ENCODE measurements around the gene AMBRA1.

DNA sequence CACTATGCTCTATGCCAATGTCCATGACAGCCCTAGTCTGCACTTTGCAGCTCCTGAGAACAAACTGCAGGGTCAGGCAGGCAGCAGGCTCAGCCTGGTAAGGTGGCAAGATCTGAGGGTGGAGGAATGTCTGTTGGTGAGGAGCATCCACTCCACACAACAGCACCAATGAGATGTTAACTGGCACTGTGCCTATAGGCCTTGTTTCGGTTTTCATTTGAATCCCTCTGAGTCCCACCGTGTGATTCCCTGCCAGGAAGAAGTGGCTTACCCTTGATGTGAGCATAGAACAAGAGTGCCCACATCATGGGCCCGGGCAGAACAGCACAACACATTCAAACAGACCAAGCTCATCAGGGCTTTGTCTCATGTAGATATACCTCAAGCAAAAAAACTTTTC lies 158.1 kb downstream of the AMBRA1 start:
- no peak for TF ChIP-seq CTCF (IDR thresholded peaks at IDR 0.05; ENCODE audit: insufficient read depth, low read depth, low read length)
- no peak for TF ChIP-seq EZH2 (IDR thresholded peaks at IDR 0.05; ENCODE audit: insufficient read depth, low read length)
